ENCODE measurements around the gene HSPH1. TPM values are rescaled to one million over a fixed set of nuclear protein-coding genes. Genes with fewer than 3 reads are reported as not detected.

HSPH1 gene
- total RNA-seq, 1 experiment from 2014 or later: 116 TPM

DNA sequence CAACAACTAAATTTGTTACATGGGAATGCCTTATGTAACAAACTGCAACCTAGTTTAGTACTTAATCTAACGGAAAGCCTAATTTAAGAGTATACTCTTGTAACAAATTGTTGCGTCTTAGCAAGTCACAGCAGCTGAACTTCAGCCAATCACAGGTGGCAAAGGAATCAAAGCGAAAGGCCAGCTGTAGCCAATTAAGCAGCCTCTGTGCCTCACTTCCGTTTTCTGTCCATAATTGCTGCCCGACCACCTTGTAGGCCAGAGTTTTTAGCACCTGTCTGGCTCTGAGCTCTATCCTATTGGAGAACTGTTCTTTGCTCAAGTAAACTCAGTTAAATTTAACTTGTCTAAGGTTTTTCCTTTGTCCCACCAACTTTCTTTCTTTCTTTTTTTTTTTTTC, 18.1 kb upstream of the HSPH1 start:
- no peaks in the 10 kb centered on the region for H3K36me3 ChIP-seq (ENCODE audit: control insufficient read depth in 1 of 2, insufficient read depth in 2 of 2, low read length in 2 of 2)
- no peaks in the 10 kb centered on the region for H3K79me2 ChIP-seq (ENCODE audit: insufficient read depth, low read length)
- POLR2A ChIA-PET: no interaction called here
- no TSS peak for BruUV-seq (replicated peaks)
- CTCF ChIA-PET: interaction anchor here (0.9 kb wide), 1 partner anchor 35 kb away, joined by 3 read pairs; no protein-coding TSS in a partner anchor
- H3K4me2 ChIP-seq (ENCODE audit: low read length): no peak overlapping the region
- DNase-seq (ENCODE audit: low read depth, low spot score): no peak
- RAD21 ChIA-PET (ENCODE audit: low non-redundant PET in 1 of 2, low total read pairs in 2 of 2, uncharacterized antibody in 2 of 2, unreplicated experiment in 2 of 2): no interaction called here
- no peaks in the 10 kb centered on the region for H3K9me2 ChIP-seq (ENCODE audit: insufficient read depth)
- H3K4me3 ChIP-seq (replicated peaks in 1 of 2; ENCODE audit: low read depth in 1 of 2, low read length in 2 of 2): no peak overlapping the region
- H2AFZ ChIP-seq (ENCODE audit: low read depth, low read length, poor library complexity, severe bottlenecking): no peak overlapping the region
- no peaks in the 10 kb centered on the region for H4K20me1 ChIP-seq (ENCODE audit: insufficient read depth)
- no peak overlapping the region for H3K9ac ChIP-seq (ENCODE audit: low read length)
- ATAC-seq: no peak
- intact Hi-C loops (cut with micrococcal nuclease): no loop called here
- TF ChIP-seq YY1 (IDR thresholded peaks at IDR 0.05; ENCODE audit: extremely low read depth, insufficient replicate concordance, low read depth, low read length) (no peak), FOSL1 (IDR thresholded peaks at IDR 0.05; ENCODE audit: low read depth) (no peak), JUND (IDR thresholded peaks at IDR 0.05) (no peak), POLR2A (IDR thresholded peaks at IDR 0.05; ENCODE audit: borderline replicate concordance, extremely low read depth, insufficient read depth, insufficient read length) (no peak), SRF (IDR thresholded peaks at IDR 0.05; ENCODE audit: low read depth) (no peak), EZH2 (IDR thresholded peaks at IDR 0.05) (no peak), CBX3 (IDR thresholded peaks at IDR 0.05; ENCODE audit: low read depth) (no peak), SIN3A (IDR thresholded peaks at IDR 0.05; ENCODE audit: low read depth) (no peak), EZH2phosphoT487 (IDR thresholded peaks at IDR 0.05; ENCODE audit: borderline replicate concordance) (no peak), CEBPB (IDR thresholded peaks at IDR 0.05; ENCODE audit: low read depth) (no peak), RAD21 (IDR thresholded peaks at IDR 0.05; ENCODE audit: low read depth) (no peak), SP1 (IDR thresholded peaks at IDR 0.05; ENCODE audit: low read depth) (no peak), ZFX (IDR thresholded peaks at IDR 0.05) (no peak), POLR2AphosphoS5 (IDR thresholded peaks at IDR 0.05; ENCODE audit: low read depth, low read length) (no peak)
- TF ChIP-seq, protein P1, sequence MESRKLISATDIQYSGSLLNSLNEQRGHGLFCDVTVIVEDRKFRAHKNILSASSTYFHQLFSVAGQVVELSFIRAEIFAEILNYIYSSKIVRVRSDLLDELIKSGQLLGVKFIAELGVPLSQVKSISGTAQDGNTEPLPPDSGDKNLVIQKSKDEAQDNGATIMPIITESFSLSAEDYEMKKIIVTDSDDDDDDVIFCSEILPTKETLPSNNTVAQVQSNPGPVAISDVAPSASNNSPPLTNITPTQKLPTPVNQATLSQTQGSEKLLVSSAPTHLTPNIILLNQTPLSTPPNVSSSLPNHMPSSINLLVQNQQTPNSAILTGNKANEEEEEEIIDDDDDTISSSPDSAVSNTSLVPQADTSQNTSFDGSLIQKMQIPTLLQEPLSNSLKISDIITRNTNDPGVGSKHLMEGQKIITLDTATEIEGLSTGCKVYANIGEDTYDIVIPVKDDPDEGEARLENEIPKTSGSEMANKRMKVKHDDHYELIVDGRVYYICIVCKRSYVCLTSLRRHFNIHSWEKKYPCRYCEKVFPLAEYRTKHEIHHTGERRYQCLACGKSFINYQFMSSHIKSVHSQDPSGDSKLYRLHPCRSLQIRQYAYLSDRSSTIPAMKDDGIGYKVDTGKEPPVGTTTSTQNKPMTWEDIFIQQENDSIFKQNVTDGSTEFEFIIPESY (IDR thresholded peaks at IDR 0.05; ENCODE audit: extremely low read depth, insufficient replicate concordance, low read length): no peak
- TF ChIP-seq, protein P2, sequence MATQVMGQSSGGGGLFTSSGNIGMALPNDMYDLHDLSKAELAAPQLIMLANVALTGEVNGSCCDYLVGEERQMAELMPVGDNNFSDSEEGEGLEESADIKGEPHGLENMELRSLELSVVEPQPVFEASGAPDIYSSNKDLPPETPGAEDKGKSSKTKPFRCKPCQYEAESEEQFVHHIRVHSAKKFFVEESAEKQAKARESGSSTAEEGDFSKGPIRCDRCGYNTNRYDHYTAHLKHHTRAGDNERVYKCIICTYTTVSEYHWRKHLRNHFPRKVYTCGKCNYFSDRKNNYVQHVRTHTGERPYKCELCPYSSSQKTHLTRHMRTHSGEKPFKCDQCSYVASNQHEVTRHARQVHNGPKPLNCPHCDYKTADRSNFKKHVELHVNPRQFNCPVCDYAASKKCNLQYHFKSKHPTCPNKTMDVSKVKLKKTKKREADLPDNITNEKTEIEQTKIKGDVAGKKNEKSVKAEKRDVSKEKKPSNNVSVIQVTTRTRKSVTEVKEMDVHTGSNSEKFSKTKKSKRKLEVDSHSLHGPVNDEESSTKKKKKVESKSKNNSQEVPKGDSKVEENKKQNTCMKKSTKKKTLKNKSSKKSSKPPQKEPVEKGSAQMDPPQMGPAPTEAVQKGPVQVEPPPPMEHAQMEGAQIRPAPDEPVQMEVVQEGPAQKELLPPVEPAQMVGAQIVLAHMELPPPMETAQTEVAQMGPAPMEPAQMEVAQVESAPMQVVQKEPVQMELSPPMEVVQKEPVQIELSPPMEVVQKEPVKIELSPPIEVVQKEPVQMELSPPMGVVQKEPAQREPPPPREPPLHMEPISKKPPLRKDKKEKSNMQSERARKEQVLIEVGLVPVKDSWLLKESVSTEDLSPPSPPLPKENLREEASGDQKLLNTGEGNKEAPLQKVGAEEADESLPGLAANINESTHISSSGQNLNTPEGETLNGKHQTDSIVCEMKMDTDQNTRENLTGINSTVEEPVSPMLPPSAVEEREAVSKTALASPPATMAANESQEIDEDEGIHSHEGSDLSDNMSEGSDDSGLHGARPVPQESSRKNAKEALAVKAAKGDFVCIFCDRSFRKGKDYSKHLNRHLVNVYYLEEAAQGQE (IDR thresholded peaks at IDR 0.05; ENCODE audit: low read depth): no peak
- TF ChIP-seq, protein P3, sequence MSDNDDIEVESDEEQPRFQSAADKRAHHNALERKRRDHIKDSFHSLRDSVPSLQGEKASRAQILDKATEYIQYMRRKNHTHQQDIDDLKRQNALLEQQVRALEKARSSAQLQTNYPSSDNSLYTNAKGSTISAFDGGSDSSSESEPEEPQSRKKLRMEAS (IDR thresholded peaks at IDR 0.05): no peak
- TF ChIP-seq, protein P4, sequence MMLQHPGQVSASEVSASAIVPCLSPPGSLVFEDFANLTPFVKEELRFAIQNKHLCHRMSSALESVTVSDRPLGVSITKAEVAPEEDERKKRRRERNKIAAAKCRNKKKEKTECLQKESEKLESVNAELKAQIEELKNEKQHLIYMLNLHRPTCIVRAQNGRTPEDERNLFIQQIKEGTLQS (IDR thresholded peaks at IDR 0.05): no peak
- TF ChIP-seq, protein P5, sequence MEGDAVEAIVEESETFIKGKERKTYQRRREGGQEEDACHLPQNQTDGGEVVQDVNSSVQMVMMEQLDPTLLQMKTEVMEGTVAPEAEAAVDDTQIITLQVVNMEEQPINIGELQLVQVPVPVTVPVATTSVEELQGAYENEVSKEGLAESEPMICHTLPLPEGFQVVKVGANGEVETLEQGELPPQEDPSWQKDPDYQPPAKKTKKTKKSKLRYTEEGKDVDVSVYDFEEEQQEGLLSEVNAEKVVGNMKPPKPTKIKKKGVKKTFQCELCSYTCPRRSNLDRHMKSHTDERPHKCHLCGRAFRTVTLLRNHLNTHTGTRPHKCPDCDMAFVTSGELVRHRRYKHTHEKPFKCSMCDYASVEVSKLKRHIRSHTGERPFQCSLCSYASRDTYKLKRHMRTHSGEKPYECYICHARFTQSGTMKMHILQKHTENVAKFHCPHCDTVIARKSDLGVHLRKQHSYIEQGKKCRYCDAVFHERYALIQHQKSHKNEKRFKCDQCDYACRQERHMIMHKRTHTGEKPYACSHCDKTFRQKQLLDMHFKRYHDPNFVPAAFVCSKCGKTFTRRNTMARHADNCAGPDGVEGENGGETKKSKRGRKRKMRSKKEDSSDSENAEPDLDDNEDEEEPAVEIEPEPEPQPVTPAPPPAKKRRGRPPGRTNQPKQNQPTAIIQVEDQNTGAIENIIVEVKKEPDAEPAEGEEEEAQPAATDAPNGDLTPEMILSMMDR (IDR thresholded peaks at IDR 0.05 in 2 of 3, conservative IDR thresholded peaks at IDR 0.05 in 1 of 3; ENCODE audit: borderline replicate concordance in 1 of 3, insufficient read depth in 1 of 3, low read depth in 2 of 3, low read length in 2 of 3): no peak
- no peaks in the 10 kb centered on the region for H3K9me3 ChIP-seq (ENCODE audit: control insufficient read depth in 1 of 2, insufficient read depth in 1 of 2, low read depth in 1 of 2, low read length in 2 of 2)
- H3K27me3 ChIP-seq (ENCODE audit: insufficient read depth, low read length): no peaks in the 10 kb centered on the region
- no peak overlapping the region for H3K27ac ChIP-seq (ENCODE audit: low read depth, low read length)
- no peaks in the 10 kb centered on the region for H3K4me1 ChIP-seq (ENCODE audit: control insufficient read depth in 1 of 2, insufficient read depth in 2 of 2, low read length in 2 of 2)
